ENCODE results near the gene SKI.

SKI gene

DNA sequence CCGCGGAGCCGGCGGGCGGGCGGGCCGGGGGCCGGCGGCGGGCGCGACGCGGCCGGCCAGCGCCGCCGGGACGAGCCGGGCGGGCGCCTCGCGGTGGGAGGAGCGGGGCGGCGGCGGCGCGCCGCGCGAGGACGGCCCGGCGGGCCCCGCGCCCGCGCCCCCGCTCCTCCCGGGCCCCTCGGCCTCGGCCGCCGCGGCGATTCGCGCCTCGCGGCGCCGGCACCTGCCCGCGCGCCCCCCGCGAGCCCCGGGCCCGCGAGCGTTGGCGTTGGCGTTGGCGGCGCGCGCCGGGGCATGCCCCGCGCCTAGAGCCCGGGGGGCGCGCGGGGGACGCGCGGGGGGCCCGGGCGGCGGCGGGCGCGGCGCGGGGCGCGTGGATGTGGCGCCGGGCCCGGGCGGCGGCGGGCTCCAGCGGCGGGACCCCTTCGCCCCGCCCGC lies at the start of gene SKI:
TSS of gene SKI (plus strand) at position 163 of the 438 bp plus-strand sequence. CDS start 448 bp downstream, outside the sequence.
- DNase-seq = no peak

DNA sequence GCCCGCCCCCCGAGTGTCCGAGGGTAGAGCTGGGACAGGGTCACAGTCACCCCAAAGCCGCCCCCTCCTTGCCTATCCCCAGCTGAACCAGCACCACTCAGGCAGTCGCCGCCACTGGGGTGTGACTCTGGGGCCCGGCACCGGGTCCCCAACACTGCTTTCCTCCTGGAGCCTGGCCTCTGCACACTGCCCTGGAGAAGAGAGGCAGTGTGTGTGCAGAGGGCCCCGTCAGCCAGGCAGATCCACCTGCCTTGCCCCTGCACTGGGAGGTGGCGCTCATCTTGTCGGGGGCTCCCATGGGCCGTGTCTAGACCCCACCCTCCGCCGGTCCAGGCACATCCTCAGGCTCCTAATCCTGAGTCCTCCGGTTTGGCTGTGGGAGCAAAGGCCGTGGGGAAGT lies 49.2 kb upstream of the SKI start:
- no peak for DNase-seq

GRCh38 chr1:2179283-2180013 lies 48.7 kb upstream of the SKI start:
- DNase-seq = no peak

GRCh38 chr1:2180297-2181245 lies 47.5 kb upstream of the SKI start:
- DNase-seq = no peak

DNA sequence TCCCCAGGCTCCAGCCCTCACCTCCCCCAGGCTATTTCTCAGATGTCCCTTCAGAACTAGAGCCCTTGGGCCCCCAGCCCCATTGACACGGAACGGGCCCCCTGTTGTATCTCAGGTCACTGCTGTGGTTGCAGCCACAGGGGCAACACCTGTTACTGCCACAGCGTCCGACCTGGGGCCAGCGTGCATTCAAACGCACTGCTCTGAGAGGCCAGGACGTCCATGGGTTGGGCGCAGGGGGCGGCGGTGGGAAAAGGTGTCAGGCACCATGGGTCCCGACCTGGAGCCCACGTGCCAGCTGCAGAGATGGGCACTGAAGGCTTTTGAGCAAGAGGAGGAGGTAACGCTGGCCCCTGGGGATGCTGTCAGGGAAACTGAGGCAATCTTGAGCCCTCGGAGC lies 46.8 kb upstream of the SKI start:
- DNase-seq = no peak

- no peak for DNase-seq
Measured at GRCh38 chr1:2181752-2182151, 46.4 kb upstream of the SKI start.

GRCh38 chr1:2182376-2182775 lies 45.7 kb upstream of the SKI start:
- no peak for DNase-seq

GRCh38 chr1:2183937-2184334 lies 44.2 kb upstream of the SKI start:
- DNase-seq = no peak

DNA sequence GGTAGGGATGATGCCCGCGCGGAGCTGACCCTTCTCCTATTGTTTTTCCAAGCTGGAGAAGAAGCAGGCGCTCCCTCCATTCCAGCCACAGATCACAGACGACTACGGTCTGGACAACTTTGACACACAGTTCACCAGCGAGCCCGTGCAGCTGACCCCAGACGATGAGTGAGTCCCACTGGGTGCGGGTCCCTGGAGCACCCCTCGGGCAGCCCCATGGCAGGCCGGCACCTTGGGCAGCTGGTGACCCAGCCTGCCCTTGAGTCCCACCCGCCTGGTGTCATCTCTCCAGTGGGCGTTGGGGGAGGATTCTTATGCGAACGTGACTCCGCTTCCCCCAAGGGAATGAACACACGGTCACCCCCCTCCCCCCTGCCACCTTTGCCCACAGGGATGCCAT lies 43.6 kb upstream of the SKI start:
- no peak for DNase-seq

DNA sequence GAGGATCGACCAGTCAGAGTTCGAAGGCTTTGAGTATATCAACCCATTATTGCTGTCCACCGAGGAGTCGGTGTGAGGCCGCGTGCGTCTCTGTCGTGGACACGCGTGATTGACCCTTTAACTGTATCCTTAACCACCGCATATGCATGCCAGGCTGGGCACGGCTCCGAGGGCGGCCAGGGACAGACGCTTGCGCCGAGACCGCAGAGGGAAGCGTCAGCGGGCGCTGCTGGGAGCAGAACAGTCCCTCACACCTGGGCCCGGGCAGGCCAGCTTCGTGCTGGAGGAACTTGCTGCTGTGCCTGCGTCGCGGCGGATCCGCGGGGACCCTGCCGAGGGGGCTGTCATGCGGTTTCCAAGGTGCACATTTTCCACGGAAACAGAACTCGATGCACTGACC lies 43.2 kb upstream of the SKI start:
- DNase-seq = no peak

DNA sequence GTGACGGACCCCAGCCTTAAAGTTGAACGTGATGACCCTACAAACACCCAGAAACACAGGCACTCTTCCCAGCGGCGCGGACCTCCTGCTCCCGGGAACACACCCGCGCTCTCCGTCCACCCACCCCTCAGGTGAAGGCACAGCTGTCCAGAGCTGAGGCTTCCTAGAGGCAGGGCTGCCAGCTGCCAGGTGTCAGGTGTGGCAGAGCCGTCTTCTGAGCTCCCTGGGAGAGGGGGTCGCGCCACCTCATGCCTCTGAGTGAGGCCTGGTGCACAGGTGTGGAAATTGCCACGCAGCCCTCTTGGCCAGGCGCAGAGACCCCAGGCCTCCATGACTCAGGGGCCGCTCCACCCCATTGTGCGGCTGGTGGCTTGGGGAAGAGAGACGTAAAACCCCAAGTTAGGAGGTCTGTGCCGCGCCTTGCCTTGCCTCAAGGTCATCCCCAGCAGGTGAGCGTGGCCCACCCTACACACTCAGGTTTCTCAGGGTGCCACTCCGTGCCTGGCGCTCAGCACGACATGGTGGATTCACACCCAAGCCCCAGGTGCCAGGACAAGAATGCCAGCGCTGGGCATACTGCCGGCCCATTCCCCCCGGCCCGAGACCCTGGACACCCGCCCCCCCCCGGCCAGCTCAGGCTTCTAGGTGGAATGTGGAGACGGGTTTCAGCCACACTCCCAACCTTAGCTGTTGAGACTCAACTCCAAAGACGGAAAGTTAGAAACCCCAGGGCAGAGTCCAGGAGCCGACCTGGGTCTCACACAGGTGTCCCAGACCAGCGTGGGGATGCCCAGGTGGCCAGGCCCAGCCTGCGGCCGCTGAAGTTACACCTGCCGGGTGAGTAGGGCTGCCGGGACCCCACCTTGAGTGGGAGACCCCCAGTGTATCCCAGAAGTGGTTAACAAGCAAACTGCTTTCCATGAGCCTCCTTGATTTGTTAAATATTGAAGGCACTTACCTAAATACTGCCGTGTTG lies 42.0 kb upstream of the SKI start:
- DNase-seq = no peak

- no peak for DNase-seq
Measured at GRCh38 chr1:2186901-2187300, 41.2 kb upstream of the SKI start.

DNA sequence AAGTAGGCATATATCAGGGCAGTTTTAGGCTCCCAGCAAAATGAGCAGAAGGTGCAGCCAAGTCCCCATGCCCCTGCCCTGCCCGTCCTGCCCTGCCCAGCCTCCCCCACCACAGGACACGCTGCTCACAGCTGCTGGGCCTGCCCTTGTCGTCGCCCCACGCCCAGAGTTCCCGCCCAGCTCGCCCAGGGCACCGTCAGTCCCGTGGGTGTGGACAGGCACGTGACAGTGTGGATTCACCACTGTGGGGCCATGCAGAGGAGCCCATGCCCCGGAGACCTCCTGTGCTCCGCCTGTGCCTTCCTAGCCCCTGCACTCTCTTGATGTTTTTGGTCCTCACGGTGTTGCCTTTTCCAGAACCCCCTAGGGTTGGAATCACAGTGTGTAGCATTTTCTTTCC lies 40.5 kb upstream of the SKI start:
- DNase-seq = no peak

GRCh38 chr1:2188336-2188735 lies 39.8 kb upstream of the SKI start:
- no peak for DNase-seq

- peak; percentile 89 for DNase-seq
Measured at GRCh38 chr1:2189459-2190425, 38.4 kb upstream of the SKI start.

- DNase-seq = no peak
Measured at GRCh38 chr1:2190491-2190976, 37.6 kb upstream of the SKI start.

DNA sequence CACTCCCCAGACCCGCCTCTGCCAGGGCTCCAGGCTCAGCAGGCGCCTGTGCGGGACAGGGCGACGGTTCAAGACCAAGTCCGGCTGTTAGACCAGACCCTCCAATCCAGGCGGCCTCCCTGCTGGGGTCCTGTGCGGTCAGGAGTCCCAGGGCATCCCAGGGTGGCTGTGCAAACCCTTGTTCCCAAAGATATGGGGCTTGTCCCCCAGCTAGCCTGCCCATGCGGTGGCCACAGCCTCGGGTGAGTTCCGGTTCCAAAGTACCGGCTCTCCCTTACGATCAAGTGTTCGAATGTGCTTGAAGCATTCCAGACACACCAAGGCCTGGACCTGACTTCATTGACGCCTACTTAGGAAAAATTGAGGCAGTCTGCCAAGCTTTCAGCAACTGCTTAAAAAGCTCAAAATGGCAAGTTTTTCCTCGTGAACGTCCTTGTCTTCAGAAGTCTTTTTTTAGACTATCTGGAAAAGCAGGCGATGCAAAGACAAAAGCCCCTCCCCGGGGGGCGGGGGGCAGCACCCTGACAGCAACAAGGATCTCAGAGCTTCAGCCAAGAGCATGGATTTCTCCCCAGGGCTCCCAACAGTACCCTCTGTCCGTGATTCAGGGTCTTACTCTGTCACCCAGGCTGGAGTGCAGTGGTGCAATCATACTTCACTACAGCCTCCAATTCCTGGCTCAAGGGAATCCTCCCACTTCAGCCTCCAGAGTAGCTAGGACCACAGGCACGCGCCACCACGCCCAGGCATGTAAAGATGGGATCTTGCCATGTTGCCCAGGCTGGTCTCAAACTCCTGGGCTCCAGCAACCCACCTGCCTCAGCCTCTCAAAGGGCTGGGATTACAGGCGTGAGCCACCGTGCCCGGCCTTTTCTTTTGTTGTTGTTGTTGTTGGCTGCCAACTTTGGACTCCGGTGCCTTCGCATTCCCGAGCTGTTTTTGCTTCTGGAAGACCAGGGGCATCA lies 35.8 kb upstream of the SKI start:
- no peak for DNase-seq

- DNase-seq = no peak
Measured at GRCh38 chr1:2193514-2194281, 34.4 kb upstream of the SKI start.

DNA sequence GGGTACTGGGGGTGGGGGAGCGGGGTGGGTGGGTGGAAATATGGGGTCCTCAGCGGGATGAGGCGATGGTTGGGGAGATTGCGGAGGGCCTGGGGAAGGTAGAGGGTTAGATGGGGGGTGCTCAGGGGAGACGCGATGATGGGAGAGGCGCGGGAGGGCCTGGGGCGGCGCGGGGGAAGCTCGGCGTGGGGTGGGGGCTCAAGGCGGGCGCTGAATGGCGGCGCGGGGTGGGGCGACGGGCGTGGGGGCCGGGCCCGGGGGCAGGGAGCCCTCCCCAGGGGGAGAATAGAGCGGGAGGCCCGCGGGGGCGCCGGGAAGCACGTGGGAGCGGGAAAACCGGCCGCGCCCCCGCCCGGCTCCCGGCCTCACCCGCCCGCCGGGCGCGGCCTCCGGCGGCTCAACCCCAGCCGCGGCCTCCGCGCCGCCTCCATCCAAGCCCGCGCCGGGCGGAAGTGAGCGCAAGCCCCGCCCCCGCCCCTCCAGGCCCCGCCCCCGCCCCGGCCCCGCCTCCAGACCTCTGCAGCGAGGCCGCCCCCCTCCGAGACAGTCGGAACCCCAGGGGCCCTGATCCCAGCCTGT lies 33.7 kb upstream of the SKI start, which contains the start of gene FAAP20:
TSS of gene FAAP20 (minus strand) at position 454 of the 579 bp plus-strand sequence. CDS start at position 431, 23 bp downstream.
- peak; percentile 68 for DNase-seq

Data from stimulated activated CD4-positive, alpha-beta T cell treated with anti-CD3 and anti-CD28 coated beads, Interleukin-1b, Interleukin-23, amount 100 ng/mL, for 48 hours (primary cell).